ENCODE results near the gene NR3C2. TPM values are rescaled to one million over a fixed set of nuclear protein-coding genes. Genes with fewer than 3 reads are reported as not detected.
"Not testable (repeated sequence)": the region's sequence is repeated elsewhere in the genome, so short reads cannot be mapped to it uniquely, and the experiment has no call there.

The NR3C2 gene
- polyA plus RNA-seq, 1 of the 3 experiments (the other 2 are of a cell fraction): 0.02 TPM

DNA sequence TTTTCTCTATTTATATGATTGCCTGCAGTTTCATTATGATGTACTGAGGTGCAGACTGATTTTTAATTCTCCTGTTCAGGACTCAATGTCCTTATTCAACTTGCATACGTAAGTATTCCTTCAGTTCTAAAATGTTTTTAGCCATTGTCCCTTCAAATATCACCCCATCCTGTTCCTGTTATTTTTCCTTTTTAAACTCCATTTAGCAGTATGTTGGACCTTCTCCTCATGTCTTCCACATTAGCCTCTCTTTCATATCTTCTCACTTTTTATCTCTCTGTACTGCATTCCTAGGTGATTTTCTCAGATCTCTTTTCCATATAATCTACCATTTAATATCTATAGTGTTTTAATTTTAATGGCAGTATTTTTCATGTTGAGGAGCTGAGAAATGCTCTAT is 317.7 kb downstream of the NR3C2 start:
- Histone ChIP-seq H3K4me1 (ENCODE audit: control insufficient read depth in 1 of 2, insufficient read depth in 2 of 2, low read depth in 1 of 2, low read length in 1 of 2) (no peaks in the 10 kb centered on the region), H3K9me3 (0 out of 2 replicates have a peak, but pooled peaks cover 6% of the 10 kb centered on the region), H3K4me3 (ENCODE audit: low read depth in 2 of 2, low read length in 1 of 2) (no peak overlapping the region), H3K27me3 (ENCODE audit: insufficient read depth) (no peaks in the 10 kb centered on the region), H3K4me2 (no peak overlapping the region), H3K9me2 (no peaks in the 10 kb centered on the region), H4K20me1 (ENCODE audit: insufficient read depth) (no peaks in the 10 kb centered on the region), H3K27ac (ENCODE audit: low read depth in 2 of 2, low read length in 1 of 2) (no peak overlapping the region), H3F3A (replicated peaks; ENCODE audit: insufficient read depth) (no peaks in the 10 kb centered on the region), H3K9ac (no peak overlapping the region), H2AFZ (ENCODE audit: low read depth) (no peak overlapping the region), H3K36me3 (replicated peaks in 1 of 2; ENCODE audit: control insufficient read depth in 1 of 2, insufficient read depth in 2 of 2, low read length in 1 of 2) (no peaks in the 10 kb centered on the region), H3K79me2 (ENCODE audit: insufficient read depth) (no peaks in the 10 kb centered on the region)
- TF ChIP-seq PBX3 (IDR thresholded peaks at IDR 0.05) (no peak), FOXJ3 (CRISPR knock-in tag; IDR thresholded peaks at IDR 0.05) (no peak), GABPA (IDR thresholded peaks at IDR 0.05; ENCODE audit: low read depth) (no peak), GATA2 (CRISPR knock-in tag; IDR thresholded peaks at IDR 0.05) (no peak), FOXM1 (IDR thresholded peaks at IDR 0.05; ENCODE audit: low read depth) (no peak), RCOR1 (IDR thresholded peaks at IDR 0.05; ENCODE audit: low read length) (no peak), EP300 (IDR thresholded peaks at IDR 0.05; ENCODE audit: borderline replicate concordance in 1 of 2, low read depth in 1 of 2, low read length in 1 of 2) (no peak), EZH2phosphoT487 (IDR thresholded peaks at IDR 0.05; ENCODE audit: borderline replicate concordance, low read depth) (no peak), CHD2 (IDR thresholded peaks at IDR 0.05; ENCODE audit: low read length, partially characterized antibody) (no peak), RAD21 (IDR thresholded peaks at IDR 0.05; ENCODE audit: low read length) (no peak), TCF12 (IDR thresholded peaks at IDR 0.05) (no peak), JUND (IDR thresholded peaks at IDR 0.05) (no peak), SMC3 (IDR thresholded peaks at IDR 0.05; ENCODE audit: low read depth, low read length) (no peak), NRF1 (IDR thresholded peaks at IDR 0.05; ENCODE audit: low read depth, low read length) (no peak), POLR2AphosphoS5 (IDR thresholded peaks at IDR 0.05; ENCODE audit: low read depth, low read length) (no peak)
- TF ChIP-seq, protein P1, sequence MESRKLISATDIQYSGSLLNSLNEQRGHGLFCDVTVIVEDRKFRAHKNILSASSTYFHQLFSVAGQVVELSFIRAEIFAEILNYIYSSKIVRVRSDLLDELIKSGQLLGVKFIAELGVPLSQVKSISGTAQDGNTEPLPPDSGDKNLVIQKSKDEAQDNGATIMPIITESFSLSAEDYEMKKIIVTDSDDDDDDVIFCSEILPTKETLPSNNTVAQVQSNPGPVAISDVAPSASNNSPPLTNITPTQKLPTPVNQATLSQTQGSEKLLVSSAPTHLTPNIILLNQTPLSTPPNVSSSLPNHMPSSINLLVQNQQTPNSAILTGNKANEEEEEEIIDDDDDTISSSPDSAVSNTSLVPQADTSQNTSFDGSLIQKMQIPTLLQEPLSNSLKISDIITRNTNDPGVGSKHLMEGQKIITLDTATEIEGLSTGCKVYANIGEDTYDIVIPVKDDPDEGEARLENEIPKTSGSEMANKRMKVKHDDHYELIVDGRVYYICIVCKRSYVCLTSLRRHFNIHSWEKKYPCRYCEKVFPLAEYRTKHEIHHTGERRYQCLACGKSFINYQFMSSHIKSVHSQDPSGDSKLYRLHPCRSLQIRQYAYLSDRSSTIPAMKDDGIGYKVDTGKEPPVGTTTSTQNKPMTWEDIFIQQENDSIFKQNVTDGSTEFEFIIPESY (IDR thresholded peaks at IDR 0.05; ENCODE audit: borderline replicate concordance, low read depth): no peak
- TF ChIP-seq, protein P2, sequence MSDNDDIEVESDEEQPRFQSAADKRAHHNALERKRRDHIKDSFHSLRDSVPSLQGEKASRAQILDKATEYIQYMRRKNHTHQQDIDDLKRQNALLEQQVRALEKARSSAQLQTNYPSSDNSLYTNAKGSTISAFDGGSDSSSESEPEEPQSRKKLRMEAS (IDR thresholded peaks at IDR 0.05; ENCODE audit: low read depth): no peak
- TF ChIP-seq, protein P3, sequence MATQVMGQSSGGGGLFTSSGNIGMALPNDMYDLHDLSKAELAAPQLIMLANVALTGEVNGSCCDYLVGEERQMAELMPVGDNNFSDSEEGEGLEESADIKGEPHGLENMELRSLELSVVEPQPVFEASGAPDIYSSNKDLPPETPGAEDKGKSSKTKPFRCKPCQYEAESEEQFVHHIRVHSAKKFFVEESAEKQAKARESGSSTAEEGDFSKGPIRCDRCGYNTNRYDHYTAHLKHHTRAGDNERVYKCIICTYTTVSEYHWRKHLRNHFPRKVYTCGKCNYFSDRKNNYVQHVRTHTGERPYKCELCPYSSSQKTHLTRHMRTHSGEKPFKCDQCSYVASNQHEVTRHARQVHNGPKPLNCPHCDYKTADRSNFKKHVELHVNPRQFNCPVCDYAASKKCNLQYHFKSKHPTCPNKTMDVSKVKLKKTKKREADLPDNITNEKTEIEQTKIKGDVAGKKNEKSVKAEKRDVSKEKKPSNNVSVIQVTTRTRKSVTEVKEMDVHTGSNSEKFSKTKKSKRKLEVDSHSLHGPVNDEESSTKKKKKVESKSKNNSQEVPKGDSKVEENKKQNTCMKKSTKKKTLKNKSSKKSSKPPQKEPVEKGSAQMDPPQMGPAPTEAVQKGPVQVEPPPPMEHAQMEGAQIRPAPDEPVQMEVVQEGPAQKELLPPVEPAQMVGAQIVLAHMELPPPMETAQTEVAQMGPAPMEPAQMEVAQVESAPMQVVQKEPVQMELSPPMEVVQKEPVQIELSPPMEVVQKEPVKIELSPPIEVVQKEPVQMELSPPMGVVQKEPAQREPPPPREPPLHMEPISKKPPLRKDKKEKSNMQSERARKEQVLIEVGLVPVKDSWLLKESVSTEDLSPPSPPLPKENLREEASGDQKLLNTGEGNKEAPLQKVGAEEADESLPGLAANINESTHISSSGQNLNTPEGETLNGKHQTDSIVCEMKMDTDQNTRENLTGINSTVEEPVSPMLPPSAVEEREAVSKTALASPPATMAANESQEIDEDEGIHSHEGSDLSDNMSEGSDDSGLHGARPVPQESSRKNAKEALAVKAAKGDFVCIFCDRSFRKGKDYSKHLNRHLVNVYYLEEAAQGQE (IDR thresholded peaks at IDR 0.05; ENCODE audit: low read depth, low read length): no peak
- DNase-seq: no peak
- 19% methylated on average over 1 of the region's 1 CpG for WGBS (ENCODE audit: low lambda C conversion rate)
- ChIA-PET CTCF (interaction anchor here (0.6 to 1.0 kb wide), 3 partner anchors 8 to 656 kb away, joined by 3 to 4 read pairs (median 3); no protein-coding TSS in a partner anchor), POLR2A (interaction anchor here (0.6 kb wide), 1 partner anchor 12 kb away, joined by 3 read pairs; no protein-coding TSS in a partner anchor)

DNA sequence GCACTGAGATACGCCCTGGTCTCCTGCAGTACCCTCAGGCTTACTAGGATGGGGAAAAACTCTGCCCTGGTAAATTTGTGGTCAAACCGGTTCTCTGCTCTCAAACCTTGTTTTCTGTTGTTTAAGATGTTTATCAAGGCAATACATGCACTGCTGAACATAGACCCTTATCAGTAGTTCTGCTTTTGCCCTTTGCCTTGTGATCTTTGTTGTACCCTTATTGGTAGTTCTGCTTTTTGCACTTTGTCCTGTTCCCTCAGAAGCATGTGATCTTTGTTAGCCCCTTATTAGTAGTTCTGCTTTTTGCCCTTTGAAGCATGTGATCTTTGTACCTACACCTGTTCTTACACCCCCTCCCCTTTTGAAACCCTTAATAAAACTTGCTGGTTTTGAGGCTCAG is 319.1 kb downstream of the NR3C2 start:
- H3K9ac ChIP-seq; H3K36me3 ChIP-seq (replicated peaks in 1 of 2; ENCODE audit: control insufficient read depth in 1 of 2, insufficient read depth in 2 of 2, low read length in 1 of 2); H3K9me3 ChIP-seq; H3K27me3 ChIP-seq (ENCODE audit: insufficient read depth); POLR2A ChIA-PET; H3K4me3 ChIP-seq (ENCODE audit: low read depth in 2 of 2, low read length in 1 of 2); H4K20me1 ChIP-seq (ENCODE audit: insufficient read depth); H3K27ac ChIP-seq (ENCODE audit: low read depth in 2 of 2, low read length in 1 of 2); H3F3A ChIP-seq (replicated peaks; ENCODE audit: insufficient read depth); H3K79me2 ChIP-seq (ENCODE audit: insufficient read depth); DNase-seq; H3K4me2 ChIP-seq; H3K9me2 ChIP-seq; CTCF ChIA-PET; H2AFZ ChIP-seq (ENCODE audit: low read depth); H3K4me1 ChIP-seq (ENCODE audit: control insufficient read depth in 1 of 2, insufficient read depth in 2 of 2, low read depth in 1 of 2, low read length in 1 of 2): not testable (repeated sequence)
- WGBS (ENCODE audit: low lambda C conversion rate): 0% methylated on average over 1 of the region's 2 CpGs

All from SK-N-SH (cell line).